Heart right ventricle (tissue), 16 donors: ENCODE data around the gene SPEM2. TPM values are rescaled to one million over a fixed set of nuclear protein-coding genes. Genes with fewer than 3 reads are reported as not detected.

Source experiments
- ATAC-seq, 8 donors: fragments of 200-7000 bp; cut with Tn5 transposase; one replicate each; pipeline ENCODE4 v1.9.1; 2020; ENCODE audit warnings: mild to moderate bottlenecking in 8 of 8, moderate library complexity in 8 of 8, moderate number of reproducible peaks in 1 of 8
- DNase-seq, 2 donors: peaks; one replicate each; pipeline ENCODE4 v3.0.0-alpha.2; 2020
- H3K27ac ChIP-seq, 10 donors: fragments of 200-600 bp; sonication (generic) in 2 of 10; one replicate each; pipeline versions ENCODE4 v1.5.0 to v1.8.0; 2020 to 2022; ENCODE audit warnings: mild to moderate bottlenecking in 3 of 10
- H3K27me3 ChIP-seq, 7 donors: fragments of 200-600 bp; one replicate each; pipeline ENCODE4 v1.8.0; 2021 to 2022; ENCODE audit warnings: mild to moderate bottlenecking in 2 of 7
- H3K36me3 ChIP-seq, 9 donors: fragments of 200-600 bp; sonication (generic) in 1 of 9; one replicate each; pipeline versions ENCODE4 v1.5.0 to v1.8.0; 2020 to 2022; ENCODE audit warnings: mild to moderate bottlenecking in 2 of 9
- H3K4me1 ChIP-seq, 9 donors: fragments of 200-600 bp; sonication (generic) in 1 of 9; one replicate each; pipeline versions ENCODE4 v1.5.0 to v1.8.0; 2020 to 2022; ENCODE audit warnings: mild to moderate bottlenecking in 4 of 9
- H3K4me3 ChIP-seq, 10 donors: fragments of 200-600 bp; sonication (generic) in 2 of 10; one replicate each; pipeline versions ENCODE4 v1.5.0 to v1.8.0; 2020 to 2022; ENCODE audit warnings: mild to moderate bottlenecking in 7 of 10, moderate library complexity in 2 of 10
- H3K9me3 ChIP-seq, 11 donors: fragments of 200-600 bp in 10 of 11; sonication (generic) in 2 of 11; one replicate each; pipeline versions ENCODE4 v1.5.0 to v1.8.0; 2013 to 2022; ENCODE audit warnings: mild to moderate bottlenecking in 2 of 11, control low read depth in 1 of 11, moderate library complexity in 1 of 11
- WGBS, 2 donors: extraction: QIAGEN DNeasy Blood & Tissue Kit; methylation state at CpG; one replicate each; pipeline ENCODE4 v1.1.7; 2013; ENCODE audit warnings: inconsistent platforms in 1 of 2; 5-methylcytosine and 5-hydroxymethylcytosine counted together
- intact Hi-C, 10 donors: fragments of 100-400 bp; cut with DNase I; formaldehyde crosslinking; loops; one replicate each; pipeline versions ENCODE4 v1.11.1 to v1.14.2; 2022
- polyA plus RNA-seq, 2 donors: library from polyadenylated mRNA; stranded (reverse); fragments of 200-250 nt; gene quantifications; one replicate each; pipeline ENCODE4 v1.2.3, GENCODE V29; 2013
- total RNA-seq, 10 donors: library from RNA; stranded (reverse); fragmentation: NEBNext Ultra II Directional in 3 of 10; extraction: Animal tissue kit (Norgen Biotek cat#: 25700) in 3 of 10; gene quantifications; one replicate each; pipeline versions ENCODE4 v1.2.1 to v1.2.4, GENCODE V29; 2021 to 2023
- TF ChIP-seq, protein P1 (sequence below), 9 donors: fragments of 200-600 bp; sonication (generic) in 2 of 9; IDR thresholded peaks; one replicate each; pipeline versions ENCODE4 v1.5.0 to v1.8.0; 2021 to 2022; ENCODE audit warnings: antibody characterized with exemption in 9 of 9, mild to moderate bottlenecking in 5 of 9, moderate library complexity in 1 of 9
- donor health status: Arrhythmogenic right ventricular cardiomyopathy.
- donor health status: ischemic (EF 13 %, LVEDD 7.1; RV severe dilation, severe dysfunction).
- donor health status: healthy with polysubstance abuse.
- donor health status: DM: no; HTN: yes; CAD: no.
- donor health status: DM: no; HTN: no; CAD: no.
- donor health status: ischemic (EF 25% LVEDD 6.9; RV normal size, moderate dysfunction).
- donor health status: ischemic (EF 25% LVEDD 5.7; RV mildly dilated, moderate dysfunction).
- donor health status: healthy.
- donor health status: DM: yes; HTN: yes; CAD: no.
- donor health status: Ischemic cardiomyopathy.
- donor health status: ischemic (EF 35%, LVEDD 5.7; RV mildly dilated, moderate dysfunction).
- donor health status: nonischemic (EF 11% LVEDD 7.7; RV severe dilation, severe dysfunction).
- donor health status: DM: yes; HTN: yes; CAD: no.
- donor health status: PGD.
- donor health status: ischemic (EF 29% LVEDD 5.4; RV normal size, mild dysfunction).
- donor health status: nonischemic (EF 23%, LVEDD 6.1; RV moderate dilation, normal function).

SPEM2 gene
- total and polyA plus RNA-seq, 12 donors: not detected

DNA sequence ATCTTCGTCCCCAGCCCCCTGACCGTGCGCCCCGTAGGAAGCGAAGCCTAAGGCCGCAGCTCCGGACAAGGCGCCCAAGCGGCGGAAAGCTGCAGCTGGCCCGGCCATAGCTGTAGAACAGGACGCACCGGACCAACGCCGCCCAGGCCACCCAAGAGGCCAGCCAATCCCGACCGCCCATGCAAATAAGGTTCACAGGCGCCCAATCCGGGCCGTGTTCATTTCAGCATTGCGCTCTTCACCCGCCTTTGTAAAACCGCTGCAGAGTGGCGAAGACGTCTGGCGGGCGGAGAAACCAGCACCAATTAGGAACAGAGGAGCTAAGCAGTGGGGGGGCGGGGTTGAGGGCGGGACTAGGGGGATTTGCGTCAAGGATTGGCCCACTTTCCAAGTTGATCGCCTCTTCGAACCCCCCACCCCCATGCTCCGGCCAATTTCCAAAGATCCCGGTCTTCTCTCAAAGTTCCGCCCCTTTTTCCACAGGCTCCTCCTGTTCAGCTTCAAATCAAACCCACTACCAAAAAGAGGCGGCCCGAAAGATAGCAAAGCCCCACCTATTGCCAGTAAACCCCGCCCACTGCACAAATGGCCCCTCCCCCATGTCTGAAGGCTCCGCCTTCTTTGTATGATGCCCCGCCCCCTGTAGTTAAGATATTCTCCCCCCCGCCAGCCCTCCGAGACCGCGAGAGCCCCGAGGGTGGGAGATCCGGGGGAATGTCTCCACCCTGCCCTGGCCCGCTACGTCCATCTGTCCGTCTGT, 21.3 kb upstream of the SPEM2 start, which contains the start of gene TMEM256:
TMEM256 (minus strand) TSS at position 121 of the 760 bp plus-strand sequence; CDS start at position 108, 13 bp downstream.
- intact Hi-C loops: loop anchor here in 4 of 10 donors (1.0 to 5.0 kb wide), 4 partner anchors 10 to 97 kb away; partner anchors contain the start of genes FGF11 (in 2 of the 4), TMEM102 (in 2 of the 4), EIF5A (in 1 of the 4) and PLSCR3 (in 1 of the 4)
- peak within 1 kb of the TSS; percentile 80 to 96 (median 88) for H3K27ac ChIP-seq
- H3K4me1 ChIP-seq: peaks cover 13 to 28% (median 19%) of the 10 kb centered on the region in 9 donors
- TF ChIP-seq, protein P1, sequence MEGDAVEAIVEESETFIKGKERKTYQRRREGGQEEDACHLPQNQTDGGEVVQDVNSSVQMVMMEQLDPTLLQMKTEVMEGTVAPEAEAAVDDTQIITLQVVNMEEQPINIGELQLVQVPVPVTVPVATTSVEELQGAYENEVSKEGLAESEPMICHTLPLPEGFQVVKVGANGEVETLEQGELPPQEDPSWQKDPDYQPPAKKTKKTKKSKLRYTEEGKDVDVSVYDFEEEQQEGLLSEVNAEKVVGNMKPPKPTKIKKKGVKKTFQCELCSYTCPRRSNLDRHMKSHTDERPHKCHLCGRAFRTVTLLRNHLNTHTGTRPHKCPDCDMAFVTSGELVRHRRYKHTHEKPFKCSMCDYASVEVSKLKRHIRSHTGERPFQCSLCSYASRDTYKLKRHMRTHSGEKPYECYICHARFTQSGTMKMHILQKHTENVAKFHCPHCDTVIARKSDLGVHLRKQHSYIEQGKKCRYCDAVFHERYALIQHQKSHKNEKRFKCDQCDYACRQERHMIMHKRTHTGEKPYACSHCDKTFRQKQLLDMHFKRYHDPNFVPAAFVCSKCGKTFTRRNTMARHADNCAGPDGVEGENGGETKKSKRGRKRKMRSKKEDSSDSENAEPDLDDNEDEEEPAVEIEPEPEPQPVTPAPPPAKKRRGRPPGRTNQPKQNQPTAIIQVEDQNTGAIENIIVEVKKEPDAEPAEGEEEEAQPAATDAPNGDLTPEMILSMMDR (IDR thresholded peaks at IDR 0.05): peak in 2 of 9 donors; percentile 8 to 13
- 1% methylated on average over 49 of the region's 49 CpGs for WGBS, 2 donors
- ATAC-seq (peak; percentile 91 to 97 (median 96)), DNase-seq (peak; percentile 97 to 99)
- H3K9me3 ChIP-seq: no peaks in the 10 kb centered on the region
- peak within 1 kb of the TSS; percentile 54 to 87 (median 68) for H3K4me3 ChIP-seq
- peaks cover 0 to 10% (median 0%) of the 10 kb centered on the region in 9 donors for H3K36me3 ChIP-seq
- peaks cover 0 to 17% (median 0%) of the 10 kb centered on the region in 7 donors for H3K27me3 ChIP-seq

DNA sequence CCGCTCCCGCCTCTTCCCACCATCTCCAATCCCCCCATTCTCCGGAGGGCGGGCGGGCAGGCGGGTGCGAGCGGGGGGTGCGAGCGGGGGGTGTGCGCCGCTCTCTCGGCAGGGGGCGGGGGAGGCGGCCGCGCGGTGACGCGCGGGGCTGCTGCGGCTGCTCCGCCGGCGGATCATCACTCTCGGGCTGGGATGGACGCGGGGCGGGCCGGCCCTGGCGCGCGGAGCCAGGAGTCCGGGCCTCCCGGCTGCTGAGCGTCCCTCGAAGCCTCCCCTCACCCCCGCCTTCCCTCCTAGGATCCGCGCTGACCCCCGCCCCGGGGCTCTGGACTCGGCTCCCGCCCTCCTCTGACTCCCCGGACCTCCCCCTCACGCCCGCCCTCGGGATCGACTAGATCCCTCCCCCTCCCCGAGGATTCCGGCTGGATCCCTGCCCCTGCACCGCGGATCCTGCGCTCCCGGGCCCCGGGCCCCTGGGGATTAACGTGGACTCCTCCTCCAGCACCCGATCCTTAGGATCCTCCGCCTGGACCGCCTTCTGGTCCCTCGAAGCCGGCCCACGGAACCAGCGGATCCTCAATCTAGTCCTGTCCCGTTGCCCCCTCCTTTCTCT, 20.6 kb upstream of the SPEM2 start:
- 0 to 1% methylated on average over 31 to 64 of the region's 65 CpGs for WGBS, 2 donors
- Histone ChIP-seq H3K36me3 (peaks cover 0 to 15% (median 0%) of the 10 kb centered on the region in 9 donors), H3K4me1 (peaks cover 13 to 28% (median 19%) of the 10 kb centered on the region in 9 donors), H3K9me3 (no peaks in the 10 kb centered on the region), H3K27me3 (peaks cover 0 to 17% (median 0%) of the 10 kb centered on the region in 7 donors), H3K27ac (peak overlapping the region; percentile 65 to 96 (median 88)), H3K4me3 (peak overlapping the region; percentile 54 to 87 (median 68))
- TF ChIP-seq, protein P1 (IDR thresholded peaks at IDR 0.05): peak in 2 of 9 donors; percentile 31 to 35
- ATAC-seq: peak; percentile 36 to 64 (median 48)
- DNase-seq: peak; percentile 61 to 73
- intact Hi-C loops: loop anchor here in 3 of 10 donors (1.0 to 5.0 kb wide), 3 partner anchors 11 to 98 kb away; partner anchors contain the start of genes FGF11 (in 2 of the 3), TMEM102 (in 2 of the 3), EIF5A (in 1 of the 3) and PLSCR3 (in 1 of the 3)

DNA sequence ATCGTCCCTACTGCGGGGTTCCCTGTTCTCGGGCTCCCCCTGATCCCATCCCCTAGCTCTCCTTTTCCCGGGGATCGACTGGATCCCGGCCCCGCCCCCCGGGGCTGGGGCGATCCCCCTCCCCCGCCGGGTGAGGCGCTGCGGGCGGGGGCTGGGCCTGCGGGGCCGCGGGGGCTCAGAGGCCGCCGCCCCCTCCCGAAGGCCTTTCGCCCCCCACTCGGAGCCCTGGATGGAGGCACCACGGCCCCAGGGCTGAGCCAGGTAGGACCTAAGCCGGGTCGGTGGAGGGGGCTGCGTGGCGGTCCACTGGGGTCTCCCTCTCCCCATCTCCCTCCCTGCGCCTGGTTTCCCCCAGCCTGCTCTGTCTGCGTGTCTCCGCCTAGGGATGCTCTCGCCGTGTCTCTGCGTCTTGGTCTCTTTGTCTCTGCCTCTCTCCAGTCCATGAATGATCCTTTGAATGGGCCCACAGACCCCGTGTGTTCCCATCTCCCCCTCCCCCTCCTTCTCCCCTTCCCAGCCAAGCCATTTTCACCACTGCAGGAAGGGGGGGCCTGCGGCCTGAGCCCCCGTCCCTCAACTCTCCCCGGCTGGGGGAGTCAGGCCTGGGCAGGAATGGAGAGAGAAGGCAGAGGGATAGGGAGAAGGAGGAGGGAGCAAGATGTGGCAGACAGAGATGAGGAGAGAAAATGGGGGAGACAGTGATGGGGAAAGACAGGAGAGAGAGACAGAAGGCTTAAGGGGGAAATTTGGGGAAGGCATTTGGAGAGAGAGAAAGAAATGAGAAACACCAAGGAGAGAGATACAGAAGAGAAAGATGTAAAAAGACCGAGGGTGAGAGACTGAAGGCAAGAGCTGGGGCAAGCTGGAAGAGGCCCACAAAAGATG, 19.8 kb upstream of the SPEM2 start:
- ATAC-seq: no peak
- Histone ChIP-seq H3K36me3 (peaks cover 0 to 15% (median 0%) of the 10 kb centered on the region in 9 donors), H3K4me1 (peaks cover 13 to 28% (median 19%) of the 10 kb centered on the region in 9 donors), H3K27ac (peak overlapping the region; percentile 65 to 96 (median 88)), H3K4me3 (peak overlapping the region; percentile 54 to 87 (median 68)), H3K9me3 (no peaks in the 10 kb centered on the region), H3K27me3 (peaks cover 0 to 17% (median 0%) of the 10 kb centered on the region in 7 donors)
- 7 to 14% methylated on average over 28 to 38 of the region's 38 CpGs for WGBS, 2 donors
- intact Hi-C loops: no loop called here
- TF ChIP-seq, protein P1 (IDR thresholded peaks at IDR 0.05): no peak
- DNase-seq: no peak
